Stimulated activated naive CD4-positive, alpha-beta T cell (primary cell): Measurements from ENCODE around the gene SLC9A1.
"Not testable (repeated sequence)": the region's sequence is repeated elsewhere in the genome, so short reads cannot be mapped to it uniquely, and the experiment has no call there.

Experiments
- DNase-seq, 6 experiments: peaks; one replicate each; lab custom pipeline; 2025; lab: John Stamatoyannopoulos, UW

Gene SLC9A1

GRCh38 chr1:27154991-27155781, at the start of gene SLC9A1:
Gene SLC9A1, minus strand, starts transcription at chr1:27155125. Its CDS starts 791 bp downstream, at chr1:27154334.
- DNase-seq: peak; percentile 88 to 95 (median 94)

GRCh38 chr1:27203946-27204345, 49.0 kb upstream of the SLC9A1 start:
- no peak for DNase-seq

GRCh38 chr1:27201295-27201694, 46.4 kb upstream of the SLC9A1 start:
- no peak for DNase-seq

GRCh38 chr1:27193194-27193593, 38.3 kb upstream of the SLC9A1 start:
- no peak for DNase-seq

- DNase-seq: no peak
Observed at GRCh38 chr1:27192039-27192529, 37.2 kb upstream of the SLC9A1 start.

GRCh38 chr1:27184665-27185064, 29.7 kb upstream of the SLC9A1 start:
- not testable (repeated sequence) for DNase-seq

- DNase-seq: no peak
Observed at GRCh38 chr1:27179979-27180378, 25.1 kb upstream of the SLC9A1 start.

GRCh38 chr1:27179379-27179778, 24.5 kb upstream of the SLC9A1 start:
- no peak for DNase-seq

- no peak for DNase-seq
Observed at GRCh38 chr1:27176954-27177353, 22.0 kb upstream of the SLC9A1 start.

GRCh38 chr1:27176323-27176722, 21.4 kb upstream of the SLC9A1 start:
- DNase-seq: no peak

GRCh38 chr1:27172992-27173391, 18.1 kb upstream of the SLC9A1 start:
- DNase-seq: not testable (repeated sequence)

- DNase-seq: no peak
Observed at GRCh38 chr1:27166929-27167328, 12.0 kb upstream of the SLC9A1 start.

GRCh38 chr1:27166351-27166802, 11.5 kb upstream of the SLC9A1 start:
- no peak for DNase-seq

- no peak for DNase-seq
Observed at GRCh38 chr1:27163093-27163492, 8.2 kb upstream of the SLC9A1 start.

GRCh38 chr1:27162090-27162489, 7.2 kb upstream of the SLC9A1 start:
- DNase-seq: no peak

- peak in 3 of 6 experiments; percentile 62 to 71 (median 69) for DNase-seq
Observed at GRCh38 chr1:27161594-27161993, 6.7 kb upstream of the SLC9A1 start.

GRCh38 chr1:27157194-27157593, 2.3 kb upstream of the SLC9A1 start:
- no peak for DNase-seq

- DNase-seq: no peak
Observed at GRCh38 chr1:27154469-27154990, 395 bp downstream of the SLC9A1 start.

GRCh38 chr1:27153927-27154358, 982 bp downstream of the SLC9A1 start:
- peak in 1 of 6 experiments; percentile 11 for DNase-seq

- no peak for DNase-seq
Observed at GRCh38 chr1:27153549-27153886, 1.4 kb downstream of the SLC9A1 start.

- DNase-seq: no peak
Observed at GRCh38 chr1:27152829-27153548, 1.9 kb downstream of the SLC9A1 start.

GRCh38 chr1:27152004-27152828, 2.7 kb downstream of the SLC9A1 start:
- no peak for DNase-seq
